GM23338 (cell line): ENCODE measurements around the gene SIGLEC6. TPM values are rescaled to one million over a fixed set of nuclear protein-coding genes. Genes with fewer than 3 reads are reported as not detected.

Experiments
- ATAC-seq: fragments of 200-7000 bp; cut with Tn5 transposase; 3 replicates; pipeline ENCODE4 v1.9.1; 2020
- DNase-seq: peaks from one replicate; pipeline ENCODE4 v3.0.0-alpha.2; 2015; ENCODE audit warnings: low spot score
- H2AFZ ChIP-seq: fragments of 200-600 bp; sonication (generic); 2 replicates; pipeline ENCODE4 v1.8.0; 2016; ENCODE audit warnings: antibody characterized with exemption, mild to moderate bottlenecking, moderate library complexity
- H3F3A ChIP-seq: fragments of 200-600 bp; sonication (generic); replicated peaks from 2 replicates; pipeline ENCODE4 v1.8.0; 2017; ENCODE audit warnings: antibody characterized with exemption, mixed run types, low read depth
- H3K27ac ChIP-seq: fragments of 200-600 bp; sonication (generic); 2 replicates; pipeline ENCODE4 v1.6.1; 2016; ENCODE audit warnings: low read depth
- H3K27me3 ChIP-seq: fragments of 200-600 bp; sonication (generic); 2 replicates; pipeline ENCODE4 v1.8.0; 2016; ENCODE audit warnings: mild to moderate bottlenecking, mixed run types, moderate library complexity; ENCODE audit not compliant: insufficient read depth
- H3K36me3 ChIP-seq: fragments of 200-600 bp; sonication (generic); 2 replicates; pipeline ENCODE4 v1.8.0; 2016; ENCODE audit warnings: mild to moderate bottlenecking; ENCODE audit not compliant: insufficient read depth
- H3K4me1 ChIP-seq: fragments of 200-600 bp; sonication (generic); 2 replicates; pipeline ENCODE4 v1.8.0; 2016; ENCODE audit warnings: mild to moderate bottlenecking, moderate library complexity; ENCODE audit not compliant: insufficient read depth
- H3K4me2 ChIP-seq: fragments of 200-600 bp; sonication (generic); 2 replicates; pipeline ENCODE4 v1.7.1; 2017; ENCODE audit warnings: mixed run types
- H3K4me3 ChIP-seq: fragments of 200-600 bp; sonication (generic); 2 replicates; pipeline ENCODE4 v1.6.1; 2016; ENCODE audit warnings: mixed run types
- H3K79me2 ChIP-seq: fragments of 200-600 bp; sonication (generic); replicated peaks from 2 replicates; pipeline ENCODE4 v1.8.0; 2017; ENCODE audit warnings: mild to moderate bottlenecking; ENCODE audit not compliant: insufficient read depth
- H3K9me2 ChIP-seq: fragments of 200-600 bp; sonication (generic); 2 replicates; pipeline ENCODE4 v1.8.0; 2017; ENCODE audit not compliant: insufficient read depth
- H4K20me1 ChIP-seq: fragments of 200-600 bp; sonication (generic); replicated peaks from 2 replicates; pipeline ENCODE4 v1.8.0; 2017; ENCODE audit warnings: mild to moderate bottlenecking; ENCODE audit not compliant: insufficient read depth
- H3K27ac Mint-ChIP-seq: 2 replicates; pipeline ENCODE4 v1.8.0; 2020; ENCODE audit warnings: inconsistent platforms, mild to moderate bottlenecking, moderate library complexity, mixed read lengths
- H3K27me3 Mint-ChIP-seq: 3 replicates; pipeline ENCODE4 v1.8.0; 2022; ENCODE audit warnings: low read depth, mild to moderate bottlenecking, moderate library complexity, mixed read lengths, inconsistent platforms; ENCODE audit not compliant: insufficient read depth, poor library complexity
- H3K36me3 Mint-ChIP-seq: 3 replicates; pipeline ENCODE4 v1.8.0; 2021; ENCODE audit warnings: low read depth, mild to moderate bottlenecking, inconsistent platforms, moderate library complexity, mixed read lengths
- H3K4me1 Mint-ChIP-seq: 3 replicates; pipeline ENCODE4 v1.8.0; 2020; ENCODE audit warnings: mild to moderate bottlenecking, inconsistent platforms, mixed read lengths
- H3K4me3 Mint-ChIP-seq: 3 replicates; pipeline ENCODE4 v1.8.0; 2021; ENCODE audit warnings: moderate library complexity, mild to moderate bottlenecking, inconsistent platforms, mixed read lengths
- H3K9me3 Mint-ChIP-seq: 3 replicates; pipeline ENCODE4 v1.8.0; 2020; ENCODE audit warnings: moderate library complexity, mild to moderate bottlenecking, inconsistent platforms, mixed read lengths
- CREB1 ChIP-seq: fragments of 250-450 bp; sonication (Bioruptor Pico); IDR thresholded peaks from 2 replicates; pipeline ENCODE4 v1.5.0; 2020; ENCODE audit warnings: low read depth, mild to moderate bottlenecking, moderate library complexity
- CTCF ChIP-seq, 2 experiments: fragments of 200-600 bp in 1 of 2; sonication (generic) in 1 of 2; conservative IDR thresholded peaks; 2 replicates each; pipeline versions ENCODE4 v1.5.1 to v1.6.1; 2016 to 2017; ENCODE audit warnings: antibody characterized with exemption in 2 of 2, low read depth in 2 of 2, mild to moderate bottlenecking in 2 of 2, moderate library complexity in 1 of 2
- JUNB ChIP-seq: IDR thresholded peaks from one replicate; pipeline ENCODE4 v1.6.1; 2016; ENCODE audit warnings: antibody characterized with exemption; ENCODE audit not compliant: unreplicated experiment
- NANOG ChIP-seq: IDR thresholded peaks from 2 replicates; pipeline ENCODE4 v1.6.1; 2016; ENCODE audit warnings: antibody characterized with exemption, borderline replicate concordance
- REST ChIP-seq: IDR thresholded peaks from one replicate; pipeline ENCODE4 v1.6.1; 2018; ENCODE audit warnings: antibody characterized with exemption; ENCODE audit not compliant: unreplicated experiment
- STAT1 ChIP-seq: IDR thresholded peaks from one replicate; pipeline ENCODE4 v1.6.1; 2016; ENCODE audit warnings: antibody characterized with exemption; ENCODE audit not compliant: unreplicated experiment
- ZNF331 ChIP-seq: fragments of 250-450 bp; sonication (Bioruptor Pico); IDR thresholded peaks from 2 replicates; pipeline ENCODE4 v1.5.0; 2020; ENCODE audit warnings: low read depth, mild to moderate bottlenecking, moderate library complexity
- ZNF462 ChIP-seq: fragments of 250-450 bp; sonication (Bioruptor Pico); IDR thresholded peaks from 2 replicates; pipeline ENCODE4 v1.5.0; 2020; ENCODE audit warnings: mild to moderate bottlenecking, moderate library complexity
- polyA plus RNA-seq: library from polyadenylated mRNA; unstranded; fragments of >200 nt; fragmentation: Nextera tagmentation; extraction: Ambion mirVana; gene quantifications from 2 replicates; pipeline ENCODE4 v1.2.1, GENCODE V29; 2016
- total RNA-seq: library from RNA; depleted of rRNA; stranded (reverse); fragments of >200 nt; shearing (Covaris generic); gene quantifications from 2 replicates; pipeline ENCODE4 v1.2.3, GENCODE V29; 2014

SIGLEC6 gene
- total and polyA plus RNA-seq, 2 experiments from 2014 or later, result 0.76 TPM; not detected in 1

- Histone ChIP-seq H3F3A (no peaks in the 10 kb centered on the region), H3K4me1 (no peaks in the 10 kb centered on the region), H3K27me3 (peaks cover 25% of the 10 kb centered on the region), H3K79me2 (no peaks in the 10 kb centered on the region), H3K4me2 (no peak overlapping the region), H4K20me1 (no peaks in the 10 kb centered on the region), H3K4me3 (no peak overlapping the region), H2AFZ (no peak overlapping the region; the same call in 1 of the 2 replicates), H3K36me3 (no peaks in the 10 kb centered on the region), H3K27ac (no peak overlapping the region), H3K9me2 (no peaks in the 10 kb centered on the region)
- ATAC-seq (no peak), DNase-seq (no peak)
- Mint-ChIP-seq H3K4me1 (peaks cover 3% of the 10 kb centered on the region; the same call in 2 of the 3 replicates), H3K27ac (no peak overlapping the region), H3K9me3 (peaks cover 31% of the 10 kb centered on the region), H3K4me3 (no peak overlapping the region), H3K36me3 (no peaks in the 10 kb centered on the region), H3K27me3 (peaks cover 10% of the 10 kb centered on the region)
- no peak for TF ChIP-seq ZNF462 (CRISPR knock-in tag)
- no peak for TF ChIP-seq ZNF331 (CRISPR knock-in tag)
- no peak for TF ChIP-seq NANOG
- TF ChIP-seq CTCF (conservative IDR thresholded peaks at IDR 0.05; ENCODE audit: low read depth in 2 of 2), result no peak
- TF ChIP-seq REST, result no peak
- no peak for TF ChIP-seq JUNB
- TF ChIP-seq CREB1, result no peak
- TF ChIP-seq STAT1, result no peak
These were observed 62.9 kb downstream of the SIGLEC6 start for GRCh38 chr19:51468545-51468920.
